ENCODE results near the gene SCML1. TPM values are rescaled to one million over a fixed set of nuclear protein-coding genes. Genes with fewer than 3 reads are reported as not detected.

Gene SCML1
- total and polyA plus RNA-seq, 2 donors (not counting 3 experiments of a cell fraction or from before 2014, with no cell fraction given) = 8.8 to 12.4 TPM

GRCh38 chrX:17778997-17779396, 41.7 kb downstream of the SCML1 start:
- Histone ChIP-seq H3K9me1 (replicated peaks; ENCODE audit: control insufficient read depth, extremely low read depth, insufficient read depth, low read length) (no peaks in the 10 kb centered on the region), H3K79me2 (ENCODE audit: control insufficient read depth, insufficient read depth, low read length) (no peaks in the 10 kb centered on the region), H3K27ac (ENCODE audit: insufficient read depth, low read depth, low read length) (no peak overlapping the region), H3K9me3 (replicated peaks; ENCODE audit: control insufficient read depth, insufficient read depth, low read length) (no peaks in the 10 kb centered on the region), H2AFZ (ENCODE audit: low read depth, low read length) (no peak overlapping the region), H3K4me1 (ENCODE audit: control insufficient read depth, extremely low read depth, insufficient read depth, low read length) (no peaks in the 10 kb centered on the region), H3K4me3 (replicated peaks in 1 of 3; ENCODE audit: insufficient read depth in 1 of 3, low read depth in 1 of 3, low read length in 3 of 3) (no peak overlapping the region), H3K9ac (replicated peaks; ENCODE audit: extremely low read depth, insufficient read depth, low read length) (no peak overlapping the region), H3K36me3 (ENCODE audit: control insufficient read depth in 2 of 2, extremely low read depth in 1 of 2, insufficient read depth in 2 of 2, low read length in 2 of 2) (no peaks in the 10 kb centered on the region), H3K27me3 (ENCODE audit: control insufficient read depth in 2 of 2, insufficient read depth in 2 of 2, low read length in 2 of 2) (no peaks in the 10 kb centered on the region), H4K20me1 (replicated peaks; ENCODE audit: control insufficient read depth, extremely low read depth, insufficient read depth, low read length) (no peaks in the 10 kb centered on the region), H3K4me2 (ENCODE audit: insufficient read depth, low read length) (no peak overlapping the region)
- POLR2A ChIA-PET = no interaction called here
- intact Hi-C loops (cut with micrococcal nuclease) (no loop called here), dilution Hi-C loops (cut with MboI; ENCODE audit: extremely low pct_ligation_motif_present, low sequenced_read_pairs) (no loop called here)
- TF ChIP-seq CTCF (IDR thresholded peaks at IDR 0.05; ENCODE audit: extremely low read depth in 1 of 2, insufficient read depth in 1 of 2, low read depth in 1 of 2, low read length in 2 of 2) = no peak
- TF ChIP-seq FOS (IDR thresholded peaks at IDR 0.05; ENCODE audit: borderline replicate concordance, insufficient read depth, low read length) = no peak
- no peak for TF ChIP-seq EZH2 (IDR thresholded peaks at IDR 0.05; ENCODE audit: borderline replicate concordance, low read depth, low read length, severe bottlenecking)
- no peak for TF ChIP-seq MYC (IDR thresholded peaks at IDR 0.05; ENCODE audit: low read depth, low read length)
- no peak for TF ChIP-seq MAX (IDR thresholded peaks at IDR 0.05; ENCODE audit: insufficient read depth, insufficient read length)
- no peak for TF ChIP-seq POLR2AphosphoS5 (IDR thresholded peaks at IDR 0.05; ENCODE audit: insufficient read depth, low read depth, low read length)
- no peak for TF ChIP-seq GATA2 (IDR thresholded peaks at IDR 0.05; ENCODE audit: insufficient read depth, insufficient read length, low read depth, low read length)
- no peak for TF ChIP-seq JUN (IDR thresholded peaks at IDR 0.05; ENCODE audit: borderline replicate concordance, insufficient read depth, insufficient read length, low read depth)
- TF ChIP-seq POLR2A (IDR thresholded peaks at IDR 0.05; ENCODE audit: low read depth, low read length) = no peak
- FAIRE-seq = no peak
- CTCF ChIA-PET = no interaction called here
- BruUV-seq (replicated peaks) = no TSS peak
- DNase-seq (ENCODE audit: low read depth, low spot score) = no peak

Data from endothelial cell of umbilical vein (primary cell).